ENCODE measurements around the gene A3GALT2. TPM values are rescaled to one million over a fixed set of nuclear protein-coding genes. Genes with fewer than 3 reads are reported as not detected.

Gene A3GALT2
- total and polyA plus RNA-seq, 4 donors: not detected

DNA sequence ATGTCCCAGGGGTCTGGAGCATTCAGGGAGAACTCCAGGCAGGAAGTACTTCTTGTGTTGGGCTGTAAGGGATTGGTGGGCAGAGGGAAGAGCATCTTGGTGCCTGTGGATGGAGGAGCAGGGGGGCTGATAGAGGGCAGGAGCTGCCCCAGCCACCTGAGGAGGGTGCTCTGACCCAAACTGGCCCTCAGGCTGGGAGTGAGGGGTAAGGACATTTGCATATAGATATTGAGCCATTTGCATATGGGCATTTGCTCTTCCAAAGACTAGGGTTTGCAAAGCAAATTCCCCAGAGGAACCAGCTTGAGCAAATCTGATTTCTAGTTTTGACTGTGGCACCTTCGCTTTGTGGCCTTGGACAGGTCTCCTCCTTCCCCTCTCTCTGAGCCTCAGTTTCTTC, 46.5 kb downstream of the A3GALT2 start:
- Histone ChIP-seq H3K4me1 (ENCODE audit: control insufficient read depth in 4 of 4, insufficient read depth in 4 of 4, low read length in 3 of 4) (no peaks in the 10 kb centered on the region), H3K9me3 (ENCODE audit: control insufficient read depth in 4 of 4, low read length in 3 of 4) (no peaks in the 10 kb centered on the region), H3K27ac (ENCODE audit: low read depth in 1 of 2, low read length in 2 of 2) (no peak overlapping the region), H3K9ac (ENCODE audit: low read depth in 1 of 2, low read length in 2 of 2) (no peak overlapping the region), H3K4me3 (ENCODE audit: low read depth in 1 of 3, low read length in 3 of 3) (no peak overlapping the region), H3K27me3 (ENCODE audit: control insufficient read depth in 4 of 4, insufficient read depth in 4 of 4, low read length in 3 of 4) (no peaks in the 10 kb centered on the region), H3K36me3 (ENCODE audit: control insufficient read depth in 4 of 4, insufficient read depth in 3 of 4, low read depth in 1 of 4, low read length in 3 of 4) (peaks cover 0 to 16% (median 12%) of the 10 kb centered on the region in 4 donors)
- 100% methylated on average over 1 of the region's 1 CpG for WGBS
- TF ChIP-seq HNF4A (conservative IDR thresholded peaks at IDR 0.05) (no peak), FOXA1 (IDR thresholded peaks at IDR 0.05) (no peak), TAF1 (conservative IDR thresholded peaks at IDR 0.05) (no peak), GABPA (IDR thresholded peaks at IDR 0.05 in 1 of 2, conservative IDR thresholded peaks at IDR 0.05 in 1 of 2) (no peak), JUND (IDR thresholded peaks at IDR 0.05) (no peak), NR2F2 (IDR thresholded peaks at IDR 0.05) (no peak), ATF3 (IDR thresholded peaks at IDR 0.05) (no peak), SP1 (IDR thresholded peaks at IDR 0.05) (no peak), FOXA2 (IDR thresholded peaks at IDR 0.05) (no peak), ZBTB33 (IDR thresholded peaks at IDR 0.05) (no peak), HNF4G (IDR thresholded peaks at IDR 0.05) (no peak), RAD21 (IDR thresholded peaks at IDR 0.05) (no peak), EGR1 (IDR thresholded peaks at IDR 0.05; ENCODE audit: low read depth in 2 of 2) (no peak), YY1 (IDR thresholded peaks at IDR 0.05) (no peak), RXRA (IDR thresholded peaks at IDR 0.05) (no peak), CTCF (IDR thresholded peaks at IDR 0.05; ENCODE audit: low read depth, low read length, missing input control) (no peak)
- TF ChIP-seq, protein P1, sequence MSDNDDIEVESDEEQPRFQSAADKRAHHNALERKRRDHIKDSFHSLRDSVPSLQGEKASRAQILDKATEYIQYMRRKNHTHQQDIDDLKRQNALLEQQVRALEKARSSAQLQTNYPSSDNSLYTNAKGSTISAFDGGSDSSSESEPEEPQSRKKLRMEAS (IDR thresholded peaks at IDR 0.05): no peak
- no peak for DNase-seq (ENCODE audit: low spot score)

- DNase-seq (ENCODE audit: low spot score): no peak
- no peaks in the 10 kb centered on the region for H3K27me3 ChIP-seq (ENCODE audit: control insufficient read depth in 4 of 4, insufficient read depth in 4 of 4, low read length in 3 of 4)
- H3K27ac ChIP-seq (ENCODE audit: low read depth in 1 of 2, low read length in 2 of 2): no peak overlapping the region
- no peak overlapping the region for H3K4me3 ChIP-seq (ENCODE audit: low read depth in 1 of 3, low read length in 3 of 3)
- peaks cover 0 to 16% (median 12%) of the 10 kb centered on the region in 4 donors for H3K36me3 ChIP-seq (ENCODE audit: control insufficient read depth in 4 of 4, insufficient read depth in 3 of 4, low read depth in 1 of 4, low read length in 3 of 4)
- H3K9me3 ChIP-seq (ENCODE audit: control insufficient read depth in 4 of 4, low read length in 3 of 4): no peaks in the 10 kb centered on the region
- H3K9ac ChIP-seq (ENCODE audit: low read depth in 1 of 2, low read length in 2 of 2): no peak overlapping the region
- WGBS: 83% methylated on average over 7 of the region's 7 CpGs
- TF ChIP-seq JUND (IDR thresholded peaks at IDR 0.05) (no peak), ZBTB33 (IDR thresholded peaks at IDR 0.05) (no peak)
- H3K4me1 ChIP-seq (ENCODE audit: control insufficient read depth in 4 of 4, insufficient read depth in 4 of 4, low read length in 3 of 4): no peaks in the 10 kb centered on the region
Observed at GRCh38 chr1:33273961-33274371, 46.9 kb downstream of the A3GALT2 start.
